Activated effector memory CD4-positive, alpha-beta T cell treated with Interleukin-2 at 50 U/mL for 16 hours (primary cell): Measurements from ENCODE around the gene MKRN2OS.
A peak's percentile ranks its signal among the peaks of the same experiment; 100 is the strongest.
"Not testable (repeated sequence)": the region's sequence is repeated elsewhere in the genome, so short reads cannot be mapped to it uniquely, and the experiment has no call there.

Experiments used
- DNase-seq: peaks from one replicate; pipeline ENCODE4 v3.0.0-alpha.2; 2020

MKRN2OS gene

DNA sequence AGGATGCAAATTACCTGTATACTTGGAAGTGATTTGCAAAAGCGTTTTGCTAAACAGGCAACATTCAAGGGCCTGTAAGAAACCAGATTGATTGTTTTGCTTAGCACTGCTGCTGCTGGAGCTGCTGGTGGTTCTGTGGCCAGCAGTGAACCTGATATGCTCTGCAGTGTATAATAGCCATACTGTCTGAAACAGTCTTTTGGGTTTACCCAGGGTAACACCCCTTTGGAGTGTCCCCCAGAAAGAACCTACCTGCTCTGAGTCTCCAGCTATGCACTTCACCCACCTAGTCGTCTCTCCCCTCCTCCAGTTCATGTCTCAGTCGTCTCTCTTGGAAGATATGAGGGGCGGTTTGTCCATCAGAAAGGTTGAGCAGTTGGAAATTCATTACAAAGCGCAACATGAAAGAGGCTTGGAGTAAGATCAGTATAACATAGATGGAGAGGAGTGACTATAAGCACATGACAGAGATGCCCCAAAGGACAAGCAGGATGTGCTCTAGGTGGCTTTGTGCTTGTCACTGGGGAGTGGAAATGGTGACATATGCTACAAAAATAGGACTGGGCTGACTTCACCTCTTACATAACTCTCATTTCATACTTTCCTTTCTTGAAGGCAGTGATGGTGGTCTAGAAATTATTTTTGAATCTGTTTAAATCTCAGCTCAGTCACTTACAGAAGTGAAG lies 15.3 kb upstream of the MKRN2OS start:
- no peak for DNase-seq

GRCh38 chr3:12559520-12559919 lies 14.2 kb upstream of the MKRN2OS start:
- no peak for DNase-seq

DNA sequence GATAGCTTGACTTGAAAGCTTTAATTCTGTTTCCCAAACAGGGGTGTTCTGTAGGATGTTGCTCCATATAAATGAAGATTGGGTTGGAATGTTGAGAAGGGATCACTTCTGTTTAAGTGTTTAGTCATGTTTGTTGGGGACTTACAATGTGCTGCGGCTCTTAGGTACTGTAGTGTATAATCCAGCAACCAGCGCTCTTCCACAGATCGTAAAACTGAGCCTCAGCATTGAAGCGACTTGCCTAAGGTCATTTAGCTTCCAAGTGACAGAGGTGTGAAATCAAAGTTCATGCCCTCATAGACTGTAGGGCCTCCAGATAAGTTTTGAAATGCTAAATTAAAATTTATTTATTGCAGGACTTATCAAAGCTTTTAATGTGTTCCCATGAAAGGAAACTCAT lies 13.4 kb upstream of the MKRN2OS start:
- no peak for DNase-seq

DNA sequence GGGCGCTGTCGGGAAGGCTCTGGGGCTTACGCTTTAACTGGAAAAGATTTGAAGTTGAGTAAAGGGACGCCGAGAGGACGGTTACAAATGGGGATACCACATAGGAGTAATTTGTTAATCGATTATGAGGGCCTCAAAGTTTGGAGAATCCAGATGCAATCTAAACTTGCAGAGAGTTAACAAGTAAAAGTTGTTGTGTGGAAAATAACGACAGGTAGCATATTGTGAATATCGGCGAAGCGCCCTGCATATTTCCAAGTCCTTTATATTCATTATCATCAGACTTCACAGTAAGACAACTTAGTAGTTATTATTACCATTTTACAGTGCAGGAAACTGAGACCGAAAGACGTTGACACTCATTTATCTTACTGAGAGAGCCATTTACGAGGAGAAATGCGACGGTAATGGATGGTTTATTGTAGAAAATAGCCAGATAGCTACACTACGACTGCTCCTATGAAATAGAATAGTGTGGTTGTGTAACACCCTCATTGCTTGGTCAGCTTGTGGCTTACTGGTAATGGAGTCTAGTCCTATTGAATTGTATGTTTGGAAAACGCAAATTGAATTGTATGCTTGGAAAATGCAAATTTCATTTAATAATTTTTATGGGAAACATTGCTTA lies 12.3 kb upstream of the MKRN2OS start:
- no peak for DNase-seq

GRCh38 chr3:12556690-12557472 lies 11.6 kb upstream of the MKRN2OS start, which contains the start of gene MKRN2:
Gene MKRN2 (plus strand): TSS chr3:12557087. CDS start chr3:12557151, 64 bp downstream.
- DNase-seq, result peak; percentile 81

DNA sequence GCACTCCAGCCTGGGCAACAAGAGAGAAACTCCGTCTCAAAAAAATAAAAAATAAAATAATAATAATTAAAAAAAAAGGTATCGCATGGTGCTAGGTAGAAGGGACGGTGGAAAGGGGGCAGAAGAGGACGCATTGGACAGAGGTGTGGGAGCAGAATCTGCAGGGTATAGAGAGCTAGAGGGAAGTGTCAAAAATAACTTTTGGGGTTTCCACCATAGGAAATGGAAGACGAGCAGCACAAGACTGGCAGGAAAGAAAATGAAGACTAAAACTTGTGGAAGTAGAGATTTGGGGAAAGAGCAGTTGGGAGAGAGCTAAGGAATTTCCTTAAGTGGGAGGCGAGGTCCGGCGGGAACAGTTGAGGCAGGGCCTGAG lies 11.0 kb upstream of the MKRN2OS start:
- DNase-seq, result no peak

GRCh38 chr3:12553921-12554391 lies 8.7 kb upstream of the MKRN2OS start:
- DNase-seq, result no peak

- DNase-seq, result no peak
These were observed 4.9 kb upstream of the MKRN2OS start for GRCh38 chr3:12549971-12550760.

DNA sequence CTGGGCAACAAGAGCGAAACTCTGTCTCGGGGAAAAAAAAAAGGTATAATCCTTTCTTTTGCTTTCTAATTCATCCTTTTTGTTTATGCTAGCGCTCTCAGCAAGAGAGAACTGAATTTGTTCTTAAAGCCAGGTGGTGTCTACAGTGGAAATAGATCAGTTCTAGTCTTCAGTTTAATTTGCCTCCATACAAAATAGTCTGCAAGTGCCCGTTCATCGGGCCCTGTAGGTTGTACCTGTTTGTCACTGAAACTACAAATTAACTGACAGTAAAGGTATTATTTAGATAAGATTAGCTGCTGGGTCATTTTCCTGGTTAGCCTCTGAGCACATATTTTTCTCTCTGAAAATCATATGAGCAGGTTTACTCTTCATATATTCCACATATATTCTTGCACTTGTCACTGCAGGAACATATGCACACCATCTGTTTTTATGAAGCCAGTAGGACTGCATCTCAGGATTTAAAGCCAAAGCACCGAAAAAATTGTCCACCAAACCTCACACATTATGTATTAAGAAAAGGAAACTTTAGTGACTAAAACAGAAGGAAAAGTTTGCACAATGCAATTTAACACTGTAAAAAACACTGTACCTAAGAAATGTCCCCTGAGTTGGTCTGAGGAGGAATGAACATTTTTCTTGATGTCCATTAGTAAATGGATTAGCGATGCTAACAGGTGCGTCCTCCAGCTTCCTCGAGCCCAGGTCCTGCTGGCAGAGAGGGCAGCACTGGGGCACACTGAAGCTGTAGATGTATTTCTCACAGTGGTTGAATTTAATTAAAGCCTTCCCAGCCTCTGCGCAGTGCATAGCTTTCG lies 437 bp downstream of the MKRN2OS start:
- no peak for DNase-seq

GRCh38 chr3:12543497-12543896 lies 1.8 kb downstream of the MKRN2OS start:
- DNase-seq, result not testable (repeated sequence)

DNA sequence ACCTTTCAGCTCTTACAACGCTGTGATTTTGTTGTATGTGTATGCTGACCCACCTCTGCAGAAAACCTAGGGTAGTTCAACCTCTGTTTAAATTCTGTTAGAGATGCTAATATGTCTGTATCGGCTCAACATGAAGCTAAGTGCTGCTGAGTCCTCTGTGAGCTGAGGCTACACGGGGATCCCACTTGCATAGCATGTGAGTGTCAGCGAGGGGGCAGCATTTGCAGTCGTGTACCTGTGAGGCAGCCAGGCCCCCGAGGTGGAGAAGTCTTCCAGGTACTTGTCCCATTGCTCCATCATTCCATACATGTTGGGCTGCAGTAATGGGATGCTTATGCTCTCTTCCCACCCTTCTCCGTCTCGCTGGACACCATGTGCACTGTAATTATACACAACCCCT lies 3.7 kb downstream of the MKRN2OS start:
- DNase-seq, result no peak

DNA sequence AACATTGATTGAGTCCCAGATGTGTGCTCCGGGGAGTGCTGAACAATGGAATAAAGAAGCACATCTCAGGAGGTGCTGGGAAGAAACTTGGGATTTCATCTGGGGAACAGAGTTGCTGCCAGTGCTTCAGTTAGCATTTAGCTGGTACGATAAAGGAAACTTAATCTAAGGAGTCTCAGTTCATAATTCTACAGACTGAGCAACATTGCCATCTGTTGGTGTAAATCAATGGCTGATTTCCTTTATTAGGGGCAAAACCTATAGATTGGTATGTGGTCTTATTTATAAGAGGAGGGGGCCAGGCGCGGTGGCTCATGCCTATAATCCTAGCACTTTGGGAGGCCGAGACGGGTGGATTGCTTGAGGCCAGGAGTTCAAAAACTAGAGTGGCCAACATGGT lies 8.9 kb downstream of the MKRN2OS start:
- no peak for DNase-seq

- no peak for DNase-seq
These were observed 13.1 kb downstream of the MKRN2OS start for GRCh38 chr3:12532182-12532581.

DNA sequence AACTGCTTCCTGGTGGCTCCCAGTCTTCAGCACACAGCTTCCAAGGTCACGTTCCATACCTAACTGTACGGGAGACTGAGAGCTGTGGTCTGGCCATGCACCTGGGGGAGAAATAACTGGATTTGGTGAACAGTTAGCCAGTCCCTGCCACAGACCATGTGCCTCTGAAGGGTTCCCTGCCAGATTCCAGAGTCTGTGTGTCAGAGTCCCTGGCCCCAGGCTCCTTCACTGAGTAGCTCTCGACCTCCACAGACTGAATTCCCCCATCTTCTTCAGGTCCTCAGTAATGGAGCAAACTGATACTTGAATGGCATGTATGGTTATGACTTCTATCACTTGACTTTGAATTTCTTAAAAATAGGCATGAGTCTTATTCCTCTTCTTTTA lies 17.5 kb downstream of the MKRN2OS start:
- DNase-seq, result no peak

GRCh38 chr3:12522721-12523120 lies 22.6 kb downstream of the MKRN2OS start:
- no peak for DNase-seq

DNA sequence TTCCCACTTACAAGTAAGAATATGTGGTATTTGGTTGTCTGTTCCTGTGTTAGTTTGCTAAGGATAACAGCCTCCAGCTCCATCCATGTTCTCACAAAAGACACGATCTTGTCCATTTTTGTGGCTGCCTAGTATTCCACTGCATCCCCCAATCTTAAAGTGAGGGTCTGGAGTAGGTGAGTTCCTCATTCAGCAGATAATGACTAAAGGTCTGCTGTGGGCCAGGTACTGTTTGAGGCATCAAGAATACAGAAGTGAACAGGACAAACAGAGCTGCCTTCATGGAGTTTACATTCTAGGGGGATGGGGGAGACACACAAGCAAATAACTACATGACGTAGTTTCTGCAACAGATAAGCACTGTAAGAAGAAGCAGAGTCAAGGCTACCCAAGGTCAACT lies 24.3 kb downstream of the MKRN2OS start:
- no peak for DNase-seq

DNA sequence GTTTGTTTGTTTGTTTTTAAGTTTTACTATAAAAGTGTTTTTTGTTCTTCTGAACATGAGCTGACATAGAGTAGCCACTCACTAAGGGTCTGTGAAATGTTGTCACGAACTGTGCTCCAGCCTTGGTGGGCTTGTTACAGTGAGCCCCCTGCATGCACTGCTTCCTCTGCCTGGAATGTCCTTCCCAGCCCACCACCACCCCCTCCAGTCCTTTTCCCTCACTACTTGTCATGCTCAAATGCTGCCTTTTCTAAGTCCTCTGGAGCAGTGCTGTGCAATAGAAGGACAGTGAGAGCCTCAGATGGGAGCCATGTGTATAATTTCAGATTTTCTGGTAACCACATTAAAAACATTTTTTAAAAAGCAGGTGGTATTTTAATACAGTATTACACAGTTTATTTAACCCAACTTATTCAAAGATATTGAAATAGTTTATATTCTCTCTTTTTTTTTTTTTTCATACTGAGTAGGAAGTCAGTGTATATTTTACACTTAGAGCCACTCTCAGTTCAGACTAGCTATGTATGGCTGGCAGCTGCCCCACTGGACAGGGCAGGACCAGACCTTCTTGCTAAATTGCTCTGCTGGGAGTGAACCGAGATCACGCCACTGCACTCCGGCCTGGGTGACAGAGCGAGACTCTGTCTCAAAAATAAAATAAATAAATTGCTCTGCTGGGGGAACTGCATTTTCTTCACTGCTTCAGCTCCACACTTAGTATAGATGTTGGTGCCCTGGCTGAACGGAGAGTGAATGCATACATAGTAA lies 26.9 kb downstream of the MKRN2OS start:
- no peak for DNase-seq

- no peak for DNase-seq
These were observed 28.4 kb downstream of the MKRN2OS start for GRCh38 chr3:12516873-12517272.

GRCh38 chr3:12515631-12516030 lies 29.7 kb downstream of the MKRN2OS start:
- no peak for DNase-seq

- no peak for DNase-seq
These were observed 31.4 kb downstream of the MKRN2OS start for GRCh38 chr3:12513694-12514446.
